ENCODE results near the gene RIBC1.

DNA sequence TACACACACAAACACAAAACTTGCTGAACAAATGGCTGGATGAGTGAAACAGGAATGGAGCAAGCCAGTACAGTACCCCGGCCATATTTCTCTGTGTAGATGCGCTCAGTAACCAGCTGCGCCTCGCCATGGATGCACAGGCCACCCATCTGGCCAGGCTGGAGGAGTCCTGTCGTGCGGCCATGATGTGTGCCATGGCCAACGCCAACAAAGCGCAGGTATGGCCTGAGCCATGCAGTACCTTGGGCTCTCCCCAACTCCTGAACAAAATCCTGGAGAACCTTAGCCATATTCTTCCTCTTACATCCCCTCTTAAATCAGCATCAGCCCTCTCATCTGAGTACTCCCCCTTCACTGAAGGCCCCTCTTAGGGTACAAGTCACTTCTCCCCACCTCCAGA, 7.1 kb downstream of the RIBC1 start:
- no peak for TF ChIP-seq EZH2phosphoT487 (IDR thresholded peaks at IDR 0.05; ENCODE audit: borderline replicate concordance)
- TF ChIP-seq, protein P1, sequence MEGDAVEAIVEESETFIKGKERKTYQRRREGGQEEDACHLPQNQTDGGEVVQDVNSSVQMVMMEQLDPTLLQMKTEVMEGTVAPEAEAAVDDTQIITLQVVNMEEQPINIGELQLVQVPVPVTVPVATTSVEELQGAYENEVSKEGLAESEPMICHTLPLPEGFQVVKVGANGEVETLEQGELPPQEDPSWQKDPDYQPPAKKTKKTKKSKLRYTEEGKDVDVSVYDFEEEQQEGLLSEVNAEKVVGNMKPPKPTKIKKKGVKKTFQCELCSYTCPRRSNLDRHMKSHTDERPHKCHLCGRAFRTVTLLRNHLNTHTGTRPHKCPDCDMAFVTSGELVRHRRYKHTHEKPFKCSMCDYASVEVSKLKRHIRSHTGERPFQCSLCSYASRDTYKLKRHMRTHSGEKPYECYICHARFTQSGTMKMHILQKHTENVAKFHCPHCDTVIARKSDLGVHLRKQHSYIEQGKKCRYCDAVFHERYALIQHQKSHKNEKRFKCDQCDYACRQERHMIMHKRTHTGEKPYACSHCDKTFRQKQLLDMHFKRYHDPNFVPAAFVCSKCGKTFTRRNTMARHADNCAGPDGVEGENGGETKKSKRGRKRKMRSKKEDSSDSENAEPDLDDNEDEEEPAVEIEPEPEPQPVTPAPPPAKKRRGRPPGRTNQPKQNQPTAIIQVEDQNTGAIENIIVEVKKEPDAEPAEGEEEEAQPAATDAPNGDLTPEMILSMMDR (conservative IDR thresholded peaks at IDR 0.05; ENCODE audit: low read length), result no peak

All from Loucy (cell line).